K562 (cell line): ENCODE results near the gene ODC1. TPM values are rescaled to one million over a fixed set of nuclear protein-coding genes. Genes with fewer than 3 reads are reported as not detected.
A peak's percentile ranks its signal among the peaks of the same experiment; 100 is the strongest.

Experiments used
- ATAC-seq: fragments of 200-7000 bp; cut with Tn5 transposase; 3 replicates; pipeline ENCODE4 v1.9.1; 2020; ENCODE audit warnings: moderate library complexity
- BruUV-seq: library from RNA; stranded (reverse); fragments of 400-500 nt; replicated peaks from 2 replicates; lab custom pipeline; 2021; lab: Mats Ljungman, UMichigan
- CTCF ChIA-PET: fragments of 300-600 bp; formaldehyde crosslinking; extraction: SDS; loops from one replicate; lab custom pipeline; 2021; ENCODE audit warnings: low intra/inter-chr PET ratio; lab: Yijun Ruan, JAX
- POLR2A ChIA-PET: fragments of 300-600, 350-650 bp; sonication (Branson Sonifier 250); formaldehyde crosslinking; extraction: SDS; loops from one replicate; lab custom pipeline; 2021; ENCODE audit warnings: antibody characterized with exemption, inconsistent platforms; lab: Yijun Ruan, JAX
- DNase-seq, 4 experiments: peaks; one replicate each; pipeline versions ENCODE4 v3.0.0 to v3.0.0-alpha.2; 2011 to 2018; ENCODE audit warnings: low spot score in 3 of 4, mixed read lengths in 3 of 4; ENCODE audit errors: extremely low read depth in 1 of 4
- FAIRE-seq: peaks from 2 replicates; lab custom pipeline; 2011; peaks lifted over from hg19 to GRCh38; lab: Jason Lieb, UNC
- H2AFZ ChIP-seq: 2 replicates; pipeline ENCODE4 v1.6.0; 2011; ENCODE audit warnings: low read depth, low read length, control low read depth, inconsistent platforms
- H3K27ac ChIP-seq: fragments of 200-600 bp; 3 replicates; pipeline ENCODE4 v1.8.0; 2011; ENCODE audit warnings: low read depth, mild to moderate bottlenecking, control low read depth, inconsistent platforms, low read length, moderate library complexity, mixed read lengths; ENCODE audit errors: extremely low read depth
- H3K27me3 ChIP-seq, 2 experiments: fragments of 300-600 bp in 1 of 2; 2 replicates in 1 of 2; 3 replicates in 1 of 2; pipeline versions ENCODE4 v1.6.0 to v1.8.0; 2011; ENCODE audit warnings: inconsistent platforms in 2 of 2, low read length in 2 of 2, mild to moderate bottlenecking in 1 of 2, mixed read lengths in 1 of 2, moderate library complexity in 1 of 2; ENCODE audit not compliant: control insufficient read depth in 2 of 2, insufficient read depth in 2 of 2
- H3K36me3 ChIP-seq: fragments of 300-600 bp; 3 replicates; pipeline ENCODE4 v1.8.0; 2011; ENCODE audit warnings: mild to moderate bottlenecking, low read length, inconsistent platforms; ENCODE audit not compliant: control insufficient read depth, insufficient read depth
- H3K4me1 ChIP-seq, 2 experiments: fragments of 200-600 bp in 1 of 2; replicated peaks in 1 of 2; 2 replicates in 1 of 2; 3 replicates in 1 of 2; pipeline versions ENCODE4 v1.5.1 to v1.8.0; 2011; ENCODE audit warnings: inconsistent platforms in 2 of 2, low read length in 2 of 2, mild to moderate bottlenecking in 1 of 2, mixed read lengths in 1 of 2, moderate library complexity in 1 of 2; ENCODE audit not compliant: control insufficient read depth in 2 of 2, insufficient read depth in 2 of 2
- H3K4me2 ChIP-seq: 2 replicates; pipeline ENCODE4 v1.6.1; 2011; ENCODE audit warnings: low read length, control low read depth, inconsistent platforms, mixed read lengths; ENCODE audit not compliant: insufficient read depth
- H3K4me3 ChIP-seq: fragments of 200-600 bp; sonication (generic), shearing (Covaris generic); 2 replicates; pipeline ENCODE4 v1.5.1; 2016; ENCODE audit warnings: control low read depth, inconsistent platforms
- H3K79me2 ChIP-seq: fragments of 200-600 bp; 3 replicates; pipeline ENCODE4 v1.8.0; 2011; ENCODE audit warnings: low read length, inconsistent platforms; ENCODE audit not compliant: control insufficient read depth, insufficient read depth
- H3K9ac ChIP-seq, 2 experiments: 2 replicates each; pipeline versions ENCODE4 v1.6.0 to v1.6.1; 2011; ENCODE audit warnings: low read depth in 2 of 2, low read length in 2 of 2, control low read depth in 1 of 2, inconsistent platforms in 1 of 2, mild to moderate bottlenecking in 1 of 2, mixed read lengths in 1 of 2; ENCODE audit not compliant: insufficient read depth in 1 of 2
- H3K9me1 ChIP-seq: one replicate; pipeline ENCODE4 v1.6.0; 2011; ENCODE audit warnings: inconsistent platforms, mild to moderate bottlenecking, low read length, moderate library complexity; ENCODE audit not compliant: control insufficient read depth, insufficient read depth
- H3K9me3 ChIP-seq: replicated peaks from 2 replicates; pipeline ENCODE4 v1.5.1; 2011; ENCODE audit warnings: low read depth, low read length, inconsistent platforms; ENCODE audit not compliant: control insufficient read depth, insufficient read depth
- H4K20me1 ChIP-seq: replicated peaks from 2 replicates; pipeline ENCODE4 v1.6.1; 2011; ENCODE audit warnings: low read length, inconsistent platforms, mixed read lengths; ENCODE audit not compliant: control insufficient read depth, insufficient read depth
- ELK3 ChIP-seq: fragments of 450-650 bp; formaldehyde crosslinking; IDR thresholded peaks from 2 replicates; pipeline ENCODE4 v1.4.0; 2020; ENCODE audit warnings: mild to moderate bottlenecking
- FOSL1 ChIP-seq: fragments of 200-800 bp; sonication (Bioruptor generic); conservative IDR thresholded peaks from 2 replicates; pipeline ENCODE4 v1.6.1; 2016; ENCODE audit warnings: missing genetic modification characterization, missing compliant biosample characterization
- PURB ChIP-seq: sonication (generic); formaldehyde crosslinking; IDR thresholded peaks from 2 replicates; pipeline ENCODE4 v1.9.0; 2021; ENCODE audit warnings: low read depth, mild to moderate bottlenecking, missing genetic modification reagents
- RFX7 ChIP-seq: fragments of 250-450 bp; sonication (Bioruptor Pico); IDR thresholded peaks from 2 replicates; pipeline ENCODE4 v1.5.1; 2021; ENCODE audit warnings: mild to moderate bottlenecking
- ZBTB26 ChIP-seq: fragments of 450-650 bp; formaldehyde crosslinking; IDR thresholded peaks from 2 replicates; pipeline ENCODE4 v1.4.0; 2022; ENCODE audit warnings: missing genetic modification characterization
- WGBS: fragments of 100-300 bp; shearing (Covaris generic); methylation state at CpG from one replicate; pipeline ENCODE4 v1.1.6; 2016; ENCODE audit warnings: low coverage, mixed read lengths; ENCODE audit not compliant: insufficient coverage; ENCODE audit errors: missing lambda C conversion rate; 5-methylcytosine and 5-hydroxymethylcytosine counted together
- in situ Hi-C: fragments of 300-500 bp; cut with MboI; formaldehyde crosslinking; loops from 4 replicates; pipeline ENCODE4 v1.15.0; 2018; ENCODE audit warnings: inconsistent platforms, mixed read lengths
- intact Hi-C: fragments of 100-400 bp; cut with micrococcal nuclease; formaldehyde crosslinking; loops from 2 replicates; pipeline ENCODE4 v1.14.2; 2022
- polyA plus RNA-seq, 8 experiments: library from polyadenylated mRNA; depleted of rRNA in 4 of 8; stranded (reverse) in 5 of 8; unstranded in 3 of 8; fragments of >200 nt; fragmentation: Nextera tagmentation in 2 of 8; fragmentation: Illumina TruSeq in 1 of 8; extraction: Ambion mirVana in 2 of 8; extraction: Trizol in 1 of 8; gene quantifications; 2 replicates each; pipeline versions ENCODE4 v1.2.1 to v1.2.3, GENCODE V29; 2011 to 2014; ENCODE audit warnings: inconsistent platforms in 1 of 8, missing spikeins in 1 of 8
- total RNA-seq, 7 experiments: library from RNA; depleted of rRNA in 6 of 7; stranded (reverse); fragments of >200 nt in 6 of 7; fragmentation: Illumina TruSeq in 2 of 7; extraction: Trizol in 2 of 7; gene quantifications; 2 replicates each; pipeline versions ENCODE4 v1.2.1 to v1.2.3, GENCODE V29; 2011 to 2021; ENCODE audit warnings: low replicate concordance in 1 of 7

Gene ODC1
- total and polyA plus RNA-seq, 9 of the 15 experiments (the other 6 are each of a cell fraction or from before 2014, with no cell fraction given) = 142 to 563 (median 457) TPM

- H4K20me1 ChIP-seq = peaks cover 44% of the 10 kb centered on the region
- no peak for ATAC-seq
- TF ChIP-seq ELK3 (CRISPR knock-in tag) (no peak), RFX7 (no peak), ZBTB26 (CRISPR knock-in tag) (no peak), PURB (CRISPR knock-in tag) (no peak), FOSL1 (tag) (peak; percentile 55)
- TF ChIP-seq, all 486 proteins: peak for 1
- POLR2A ChIA-PET = interaction anchor here (0.8 to 4.6 kb wide), 5 partner anchors 9 to 387 kb away, joined by 3 to 47 read pairs (median 5); partner anchors contain the start of gene NOL10
- intact Hi-C loops = no loop called here
- DNase-seq = peak in 1 of 4 experiments; percentile 30
- Histone ChIP-seq H3K4me3 (no peak overlapping the region), H3K9ac (no peak overlapping the region), H3K4me1 (peaks cover 8 to 20% of the 10 kb centered on the region in 2 experiments; a peak in 4 of 5 replicates), H3K9me3 (no peaks in the 10 kb centered on the region), H3K36me3 (peaks cover 74% of the 10 kb centered on the region), H2AFZ (no peak overlapping the region), H3K9me1 (no peaks in the 10 kb centered on the region), H3K4me2 (no peak overlapping the region), H3K27ac (no peak overlapping the region), H3K27me3 (no peaks in the 10 kb centered on the region), H3K79me2 (peaks cover 61% of the 10 kb centered on the region)
- no TSS peak for BruUV-seq
- WGBS = 70% methylated on average over 5 of the region's 5 CpGs
- in situ Hi-C loops = no loop called here
- CTCF ChIA-PET = no interaction called here
- peak; percentile 29 for FAIRE-seq
These were observed 3.7 kb downstream of the ODC1 start for GRCh38 chr2:10444463-10444862.
